SK-N-SH (cell line): ENCODE results near the gene KRT4. TPM values are rescaled to one million over a fixed set of nuclear protein-coding genes. Genes with fewer than 3 reads are reported as not detected.

Source experiments
- CTCF ChIA-PET: fragments of 300-600, 350-600 bp; formaldehyde crosslinking; extraction: SDS; loops from one replicate; lab custom pipeline; 2021; lab: Yijun Ruan, JAX
- POLR2A ChIA-PET: fragments of 350-600 bp; sonication (Branson Sonifier 250); formaldehyde crosslinking; extraction: SDS; loops from one replicate; lab custom pipeline; 2020; ENCODE audit warnings: antibody characterized with exemption, inconsistent platforms; lab: Yijun Ruan, JAX
- DNase-seq: peaks from one replicate; pipeline ENCODE4 v3.0.0; 2012
- H2AFZ ChIP-seq: fragments of 200-600 bp; sonication (generic); 2 replicates; pipeline ENCODE4 v1.8.1; 2016; ENCODE audit warnings: antibody characterized with exemption, mild to moderate bottlenecking, low read depth
- H3F3A ChIP-seq: fragments of 200-600 bp; sonication (generic); replicated peaks from 2 replicates; pipeline ENCODE3; 2016; ENCODE audit warnings: antibody characterized with exemption, mild to moderate bottlenecking; ENCODE audit not compliant: insufficient read depth
- H3K27ac ChIP-seq, 2 experiments: fragments of 200-500 bp in 1 of 2; fragments of 200-600 bp in 1 of 2; sonication (Bioruptor generic) in 1 of 2; sonication (generic), shearing (Covaris generic) in 1 of 2; 2 replicates each; pipeline versions ENCODE4 v1.5.1 to v1.6.1; 2014 to 2016; ENCODE audit warnings: low read depth in 2 of 2, inconsistent platforms in 1 of 2, low read length in 1 of 2, mild to moderate bottlenecking in 1 of 2, mixed read lengths in 1 of 2
- H3K27me3 ChIP-seq: fragments of 200-600 bp; sonication (generic), shearing (Covaris generic); 2 replicates; pipeline ENCODE4 v1.6.1; 2016; ENCODE audit warnings: mixed run types; ENCODE audit not compliant: insufficient read depth
- H3K36me3 ChIP-seq, 2 experiments: fragments of 200-500 bp in 1 of 2; fragments of 200-600 bp in 1 of 2; sonication (Bioruptor generic) in 1 of 2; sonication (generic) in 1 of 2; replicated peaks in 1 of 2; 2 replicates each; pipeline versions ENCODE3 to v1.5.1; 2014 to 2016; ENCODE audit warnings: low read length in 1 of 2, mild to moderate bottlenecking in 1 of 2; ENCODE audit not compliant: insufficient read depth in 2 of 2, control insufficient read depth in 1 of 2
- H3K4me1 ChIP-seq, 2 experiments: fragments of 200-500 bp in 1 of 2; fragments of 200-600 bp in 1 of 2; sonication (Bioruptor generic) in 1 of 2; sonication (generic), shearing (Covaris generic) in 1 of 2; 2 replicates each; pipeline versions ENCODE4 v1.5.1 to v1.6.1; 2014 to 2016; ENCODE audit warnings: low read depth in 1 of 2, low read length in 1 of 2, mixed run types in 1 of 2; ENCODE audit not compliant: insufficient read depth in 2 of 2, control insufficient read depth in 1 of 2
- H3K4me2 ChIP-seq: fragments of 200-600 bp; sonication (generic), shearing (Covaris generic); 2 replicates; pipeline ENCODE4 v1.6.1; 2017; ENCODE audit warnings: mixed run types
- H3K4me3 ChIP-seq, 2 experiments: fragments of 200-500 bp in 1 of 2; fragments of 200-600 bp in 1 of 2; sonication (Bioruptor generic) in 1 of 2; sonication (generic), shearing (Covaris generic) in 1 of 2; 2 replicates each; pipeline versions ENCODE4 v1.5.1 to v1.8.1; 2014 to 2016; ENCODE audit warnings: low read depth in 2 of 2, inconsistent platforms in 1 of 2, low read length in 1 of 2, mild to moderate bottlenecking in 1 of 2, mixed read lengths in 1 of 2, moderate library complexity in 1 of 2
- H3K79me2 ChIP-seq: fragments of 200-600 bp; sonication (generic); 2 replicates; pipeline ENCODE4 v1.8.1; 2017; ENCODE audit warnings: mild to moderate bottlenecking; ENCODE audit not compliant: insufficient read depth
- H3K9ac ChIP-seq: fragments of 200-600 bp; sonication (generic); 2 replicates; pipeline ENCODE4 v1.6.1; 2017; ENCODE audit warnings: mixed run types
- H3K9me2 ChIP-seq: fragments of 200-600 bp; sonication (generic); 2 replicates; pipeline ENCODE4 v1.6.1; 2017; ENCODE audit warnings: mixed run types
- H3K9me3 ChIP-seq: fragments of 200-600 bp; sonication (generic); 2 replicates; pipeline ENCODE4 v1.6.1; 2017; ENCODE audit warnings: mixed run types, mild to moderate bottlenecking, moderate library complexity
- H4K20me1 ChIP-seq: fragments of 200-600 bp; sonication (generic); 2 replicates; pipeline ENCODE4 v1.6.1; 2017; ENCODE audit warnings: mild to moderate bottlenecking, mixed run types; ENCODE audit not compliant: insufficient read depth
- ELF1 ChIP-seq: IDR thresholded peaks from 2 replicates; pipeline ENCODE4 v1.4.0; 2012
- EP300 ChIP-seq, 2 experiments: IDR thresholded peaks; 2 replicates each; pipeline versions ENCODE4 v1.4.0 to v1.6.1; 2012; ENCODE audit warnings: borderline replicate concordance in 1 of 2, low read depth in 1 of 2, low read length in 1 of 2
- EZH2phosphoT487 ChIP-seq: fragments of 200-600 bp; sonication (generic); IDR thresholded peaks from 2 replicates; pipeline ENCODE4 v1.6.1; 2017; ENCODE audit warnings: low read depth, mixed run types, mild to moderate bottlenecking, antibody characterized with exemption, moderate library complexity, borderline replicate concordance
- FOXJ3 ChIP-seq: sonication (generic); formaldehyde crosslinking; IDR thresholded peaks from 2 replicates; pipeline ENCODE4 v1.5.1; 2020; ENCODE audit warnings: mild to moderate bottlenecking, missing genetic modification reagents
- NFIC ChIP-seq: IDR thresholded peaks from 2 replicates; pipeline ENCODE4 v1.4.0; 2012; ENCODE audit warnings: borderline replicate concordance
- RAD21 ChIP-seq: IDR thresholded peaks from 2 replicates; pipeline ENCODE4 v1.6.1; 2012; ENCODE audit warnings: mild to moderate bottlenecking, low read length
- TEAD4 ChIP-seq: IDR thresholded peaks from 2 replicates; pipeline ENCODE4 v1.4.0; 2012; ENCODE audit warnings: mild to moderate bottlenecking, borderline replicate concordance; ENCODE audit not compliant: insufficient read depth
- YY1 ChIP-seq: IDR thresholded peaks from 2 replicates; pipeline ENCODE4 v1.4.0; 2012; ENCODE audit warnings: low read depth, mild to moderate bottlenecking
- WGBS: methylation state at CpG from one replicate; pipeline ENCODE4 v1.1.6; 2017; ENCODE audit warnings: low lambda C conversion rate; 5-methylcytosine and 5-hydroxymethylcytosine counted together
- polyA plus RNA-seq, 3 experiments: library from polyadenylated mRNA; depleted of rRNA; stranded (reverse); fragments of >200 nt; gene quantifications; 2 replicates each; pipeline ENCODE4 v1.2.3, GENCODE V29; 2012
- TF ChIP-seq, protein P1 (sequence below): IDR thresholded peaks from 2 replicates; pipeline ENCODE4 v1.4.0; 2012; ENCODE audit warnings: low read depth
- TF ChIP-seq, protein P2 (sequence below): IDR thresholded peaks from 2 replicates; pipeline ENCODE4 v1.6.1; 2012; ENCODE audit warnings: mild to moderate bottlenecking, low read depth, low read length, moderate library complexity
- TF ChIP-seq, protein P3 (sequence below): IDR thresholded peaks from 2 replicates; pipeline ENCODE4 v1.4.0; 2012; ENCODE audit warnings: low read depth, borderline replicate concordance

The KRT4 gene
- polyA plus RNA-seq, 1 of the 3 experiments (the other 2 are of a cell fraction): not detected

DNA sequence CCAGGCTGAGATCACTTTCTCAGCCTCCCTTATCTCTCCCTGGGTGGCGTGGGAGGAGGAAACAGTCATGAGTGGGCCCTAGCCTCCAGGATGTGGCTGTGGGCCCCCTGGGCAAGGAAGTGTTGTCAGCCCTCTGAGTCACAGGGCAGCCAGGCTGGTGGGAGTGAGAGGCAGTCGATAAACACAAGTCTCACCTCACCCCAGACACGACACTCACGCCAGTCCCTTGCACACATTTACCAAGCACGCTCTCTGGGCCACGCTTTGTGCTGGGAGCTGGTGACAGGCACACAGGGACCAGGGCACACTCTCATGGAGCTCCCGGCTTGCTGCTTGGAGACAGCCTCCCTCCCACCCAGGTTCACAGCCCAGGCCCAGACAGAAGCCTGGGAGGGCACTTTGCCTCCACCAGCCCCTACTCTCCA is 22.1 kb upstream of the KRT4 start:
- peak overlapping the region; percentile 55; the same call in 1 of the 2 replicates for H3K4me2 ChIP-seq
- H3K9me3 ChIP-seq: no peaks in the 10 kb centered on the region
- no peak overlapping the region for H3K9ac ChIP-seq
- no peak overlapping the region for H2AFZ ChIP-seq
- no peak overlapping the region for H3K27ac ChIP-seq
- H3K79me2 ChIP-seq: no peaks in the 10 kb centered on the region
- H4K20me1 ChIP-seq: no peaks in the 10 kb centered on the region
- peaks cover 24% of the 10 kb centered on the region; the same call in 1 of the 2 replicates for H3K27me3 ChIP-seq
- ChIA-PET CTCF (interaction anchor here (0.6 to 1.4 kb wide), 2 partner anchors 29 to 44 kb away, joined by 3 read pairs; no protein-coding TSS in a partner anchor), POLR2A (no interaction called here)
- TF ChIP-seq, protein P1, sequence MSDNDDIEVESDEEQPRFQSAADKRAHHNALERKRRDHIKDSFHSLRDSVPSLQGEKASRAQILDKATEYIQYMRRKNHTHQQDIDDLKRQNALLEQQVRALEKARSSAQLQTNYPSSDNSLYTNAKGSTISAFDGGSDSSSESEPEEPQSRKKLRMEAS: no peak
- TF ChIP-seq, protein P2, sequence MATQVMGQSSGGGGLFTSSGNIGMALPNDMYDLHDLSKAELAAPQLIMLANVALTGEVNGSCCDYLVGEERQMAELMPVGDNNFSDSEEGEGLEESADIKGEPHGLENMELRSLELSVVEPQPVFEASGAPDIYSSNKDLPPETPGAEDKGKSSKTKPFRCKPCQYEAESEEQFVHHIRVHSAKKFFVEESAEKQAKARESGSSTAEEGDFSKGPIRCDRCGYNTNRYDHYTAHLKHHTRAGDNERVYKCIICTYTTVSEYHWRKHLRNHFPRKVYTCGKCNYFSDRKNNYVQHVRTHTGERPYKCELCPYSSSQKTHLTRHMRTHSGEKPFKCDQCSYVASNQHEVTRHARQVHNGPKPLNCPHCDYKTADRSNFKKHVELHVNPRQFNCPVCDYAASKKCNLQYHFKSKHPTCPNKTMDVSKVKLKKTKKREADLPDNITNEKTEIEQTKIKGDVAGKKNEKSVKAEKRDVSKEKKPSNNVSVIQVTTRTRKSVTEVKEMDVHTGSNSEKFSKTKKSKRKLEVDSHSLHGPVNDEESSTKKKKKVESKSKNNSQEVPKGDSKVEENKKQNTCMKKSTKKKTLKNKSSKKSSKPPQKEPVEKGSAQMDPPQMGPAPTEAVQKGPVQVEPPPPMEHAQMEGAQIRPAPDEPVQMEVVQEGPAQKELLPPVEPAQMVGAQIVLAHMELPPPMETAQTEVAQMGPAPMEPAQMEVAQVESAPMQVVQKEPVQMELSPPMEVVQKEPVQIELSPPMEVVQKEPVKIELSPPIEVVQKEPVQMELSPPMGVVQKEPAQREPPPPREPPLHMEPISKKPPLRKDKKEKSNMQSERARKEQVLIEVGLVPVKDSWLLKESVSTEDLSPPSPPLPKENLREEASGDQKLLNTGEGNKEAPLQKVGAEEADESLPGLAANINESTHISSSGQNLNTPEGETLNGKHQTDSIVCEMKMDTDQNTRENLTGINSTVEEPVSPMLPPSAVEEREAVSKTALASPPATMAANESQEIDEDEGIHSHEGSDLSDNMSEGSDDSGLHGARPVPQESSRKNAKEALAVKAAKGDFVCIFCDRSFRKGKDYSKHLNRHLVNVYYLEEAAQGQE: no peak
- TF ChIP-seq YY1: no peak
- no peak for TF ChIP-seq RAD21
- TF ChIP-seq ELF1: no peak
- TF ChIP-seq, protein P3, sequence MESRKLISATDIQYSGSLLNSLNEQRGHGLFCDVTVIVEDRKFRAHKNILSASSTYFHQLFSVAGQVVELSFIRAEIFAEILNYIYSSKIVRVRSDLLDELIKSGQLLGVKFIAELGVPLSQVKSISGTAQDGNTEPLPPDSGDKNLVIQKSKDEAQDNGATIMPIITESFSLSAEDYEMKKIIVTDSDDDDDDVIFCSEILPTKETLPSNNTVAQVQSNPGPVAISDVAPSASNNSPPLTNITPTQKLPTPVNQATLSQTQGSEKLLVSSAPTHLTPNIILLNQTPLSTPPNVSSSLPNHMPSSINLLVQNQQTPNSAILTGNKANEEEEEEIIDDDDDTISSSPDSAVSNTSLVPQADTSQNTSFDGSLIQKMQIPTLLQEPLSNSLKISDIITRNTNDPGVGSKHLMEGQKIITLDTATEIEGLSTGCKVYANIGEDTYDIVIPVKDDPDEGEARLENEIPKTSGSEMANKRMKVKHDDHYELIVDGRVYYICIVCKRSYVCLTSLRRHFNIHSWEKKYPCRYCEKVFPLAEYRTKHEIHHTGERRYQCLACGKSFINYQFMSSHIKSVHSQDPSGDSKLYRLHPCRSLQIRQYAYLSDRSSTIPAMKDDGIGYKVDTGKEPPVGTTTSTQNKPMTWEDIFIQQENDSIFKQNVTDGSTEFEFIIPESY: no peak
- no peak for TF ChIP-seq TEAD4
- no peak for TF ChIP-seq EZH2phosphoT487
- no peaks in the 10 kb centered on the region for H3K36me3 ChIP-seq
- H3K4me1 ChIP-seq: peaks cover 0 to 9% of the 10 kb centered on the region in 2 experiments; a peak in 1 of 4 replicates
- H3K9me2 ChIP-seq: no peaks in the 10 kb centered on the region
- H3K4me3 ChIP-seq: no peak overlapping the region
- DNase-seq: no peak
- 53% methylated on average over 5 of the region's 7 CpGs for WGBS
- H3F3A ChIP-seq: no peaks in the 10 kb centered on the region

DNA sequence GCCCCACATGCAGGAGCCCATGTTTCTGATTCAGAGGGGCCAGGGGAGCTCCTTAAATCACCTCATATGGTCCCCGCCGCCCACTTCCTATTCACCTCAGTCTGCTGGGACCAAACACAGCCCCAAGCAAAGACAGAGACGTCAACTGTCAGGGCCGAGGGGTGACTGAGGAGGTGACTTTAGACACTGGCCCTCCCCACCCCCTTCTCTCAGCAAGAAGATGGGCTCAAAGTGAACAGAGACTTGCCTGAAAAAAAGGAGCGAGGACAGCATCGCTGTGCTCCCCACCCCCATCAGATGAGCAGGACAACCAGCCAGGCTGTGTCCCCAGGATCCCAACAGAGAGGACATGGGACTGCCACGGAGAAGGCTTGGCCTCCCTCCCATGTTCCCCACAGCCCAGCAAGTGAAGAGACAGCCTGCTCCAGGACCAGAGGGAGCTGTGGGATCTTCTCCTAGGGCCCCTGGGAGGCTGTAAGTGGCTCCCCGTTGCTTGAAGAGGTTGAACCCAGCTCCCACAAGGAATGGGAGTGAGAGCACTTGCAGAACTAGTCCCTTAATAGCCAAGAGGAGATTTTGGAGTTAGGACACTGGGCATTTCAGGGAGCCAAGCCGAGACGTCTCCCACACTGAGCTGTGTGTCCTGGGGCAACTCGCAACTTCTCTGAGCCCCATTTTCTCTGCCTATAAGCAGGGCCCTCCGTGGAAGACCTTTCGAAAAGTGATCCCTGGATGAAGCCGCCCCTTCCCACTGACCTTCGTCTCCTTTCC is 21.5 kb upstream of the KRT4 start:
- POLR2A ChIA-PET: no interaction called here
- no peak overlapping the region for H3K4me3 ChIP-seq
- H3K27me3 ChIP-seq: peaks cover 24% of the 10 kb centered on the region; the same call in 1 of the 2 replicates
- no peak overlapping the region for H3K9ac ChIP-seq
- H3K4me1 ChIP-seq: peaks cover 0 to 9% of the 10 kb centered on the region in 2 experiments; a peak in 1 of 4 replicates
- H4K20me1 ChIP-seq: no peaks in the 10 kb centered on the region
- H3K9me3 ChIP-seq: no peaks in the 10 kb centered on the region
- no peaks in the 10 kb centered on the region for H3K36me3 ChIP-seq
- no peak for DNase-seq
- no peak overlapping the region for H2AFZ ChIP-seq
- H3F3A ChIP-seq: no peaks in the 10 kb centered on the region
- TF ChIP-seq EP300 (IDR thresholded peaks at IDR 0.05; ENCODE audit: borderline replicate concordance in 1 of 2, low read depth in 1 of 2, low read length in 1 of 2) (no peak), NFIC (no peak), FOXJ3 (CRISPR knock-in tag) (no peak)
- H3K79me2 ChIP-seq: no peaks in the 10 kb centered on the region
- CTCF ChIA-PET: interaction anchor here (1.4 kb wide), 1 partner anchor 44 kb away, joined by 3 read pairs; no protein-coding TSS in a partner anchor
- whole genome bisulfite sequencing: 59% methylated on average over 15 of the region's 15 CpGs
- peak overlapping the region; percentile 55; the same call in 1 of the 2 replicates for H3K4me2 ChIP-seq
- no peaks in the 10 kb centered on the region for H3K9me2 ChIP-seq
- H3K27ac ChIP-seq: no peak overlapping the region
